Ishikawa (cell line): Measurements from ENCODE around the gene CPNE4.

Experiments used
- CEBPB ChIP-seq: IDR thresholded peaks from 2 replicates; pipeline ENCODE4 v1.6.1; 2012
- CREB1 ChIP-seq: IDR thresholded peaks from 2 replicates; pipeline ENCODE4 v1.6.1; 2012; ENCODE audit warnings: low read depth
- EGR1 ChIP-seq: IDR thresholded peaks from 2 replicates; pipeline ENCODE4 v1.6.1; 2012
- EP300 ChIP-seq: IDR thresholded peaks from 2 replicates; pipeline ENCODE4 v1.6.1; 2012; ENCODE audit warnings: borderline replicate concordance
- FOXM1 ChIP-seq: IDR thresholded peaks from 2 replicates; pipeline ENCODE4 v1.6.1; 2012; ENCODE audit warnings: low read depth, borderline replicate concordance
- NFIC ChIP-seq: IDR thresholded peaks from 2 replicates; pipeline ENCODE4 v1.6.1; 2012
- RAD21 ChIP-seq: IDR thresholded peaks from 2 replicates; pipeline ENCODE4 v1.6.1; 2012; ENCODE audit warnings: low read depth
- REST ChIP-seq: IDR thresholded peaks from 2 replicates; pipeline ENCODE4 v1.6.1; 2012; ENCODE audit warnings: low read depth, mild to moderate bottlenecking
- TAF1 ChIP-seq: IDR thresholded peaks from 2 replicates; pipeline ENCODE4 v1.6.1; 2012; ENCODE audit warnings: low read depth, mild to moderate bottlenecking
- TCF12 ChIP-seq: IDR thresholded peaks from 2 replicates; pipeline ENCODE4 v1.6.1; 2012; ENCODE audit warnings: low read depth
- TEAD4 ChIP-seq: IDR thresholded peaks from 2 replicates; pipeline ENCODE4 v1.6.1; 2012
- YY1 ChIP-seq: IDR thresholded peaks from 2 replicates; pipeline ENCODE4 v1.6.1; 2012; ENCODE audit warnings: low read depth
- ZBTB7A ChIP-seq: IDR thresholded peaks from 2 replicates; pipeline ENCODE4 v1.6.1; 2012; ENCODE audit warnings: low read depth
- TF ChIP-seq, protein P1 (sequence below): IDR thresholded peaks from 2 replicates; pipeline ENCODE4 v1.6.1; 2012
- TF ChIP-seq, protein P2 (sequence below): IDR thresholded peaks from 2 replicates; pipeline ENCODE4 v1.6.1; 2012

The CPNE4 gene

GRCh38 chr3:131711114-131711768 is 323.6 kb downstream of the CPNE4 start:
- TF ChIP-seq, protein P1, sequence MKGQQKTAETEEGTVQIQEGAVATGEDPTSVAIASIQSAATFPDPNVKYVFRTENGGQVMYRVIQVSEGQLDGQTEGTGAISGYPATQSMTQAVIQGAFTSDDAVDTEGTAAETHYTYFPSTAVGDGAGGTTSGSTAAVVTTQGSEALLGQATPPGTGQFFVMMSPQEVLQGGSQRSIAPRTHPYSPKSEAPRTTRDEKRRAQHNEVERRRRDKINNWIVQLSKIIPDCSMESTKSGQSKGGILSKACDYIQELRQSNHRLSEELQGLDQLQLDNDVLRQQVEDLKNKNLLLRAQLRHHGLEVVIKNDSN, result no peak
- TF ChIP-seq YY1 (no peak), TEAD4 (no peak), EGR1 (no peak), NFIC (no peak), FOXM1 (no peak), TAF1 (no peak)
- TF ChIP-seq, protein P2, sequence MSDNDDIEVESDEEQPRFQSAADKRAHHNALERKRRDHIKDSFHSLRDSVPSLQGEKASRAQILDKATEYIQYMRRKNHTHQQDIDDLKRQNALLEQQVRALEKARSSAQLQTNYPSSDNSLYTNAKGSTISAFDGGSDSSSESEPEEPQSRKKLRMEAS, result no peak

DNA sequence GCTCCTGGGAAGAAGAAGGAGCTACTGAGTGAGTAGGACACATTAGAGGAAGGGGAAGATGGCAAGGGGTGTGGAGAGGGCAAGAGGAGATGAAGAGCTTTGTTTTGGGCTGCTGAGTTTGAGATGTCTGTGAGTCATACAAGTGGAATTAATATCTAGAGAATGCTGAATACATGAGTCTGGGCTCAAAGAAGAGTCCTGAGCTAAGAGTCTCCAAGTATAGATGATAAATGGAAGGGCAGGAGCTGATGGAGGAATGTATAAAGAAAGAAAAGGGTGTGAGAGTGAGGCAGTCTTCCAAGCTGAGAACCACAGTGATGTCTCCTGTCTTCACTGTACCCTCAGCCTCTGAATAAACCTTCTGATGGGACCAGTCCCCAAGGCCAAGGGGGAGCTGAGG is 326.6 kb downstream of the CPNE4 start:
- no peak for TF ChIP-seq ZBTB7A
- TF ChIP-seq, protein P1, result no peak

DNA sequence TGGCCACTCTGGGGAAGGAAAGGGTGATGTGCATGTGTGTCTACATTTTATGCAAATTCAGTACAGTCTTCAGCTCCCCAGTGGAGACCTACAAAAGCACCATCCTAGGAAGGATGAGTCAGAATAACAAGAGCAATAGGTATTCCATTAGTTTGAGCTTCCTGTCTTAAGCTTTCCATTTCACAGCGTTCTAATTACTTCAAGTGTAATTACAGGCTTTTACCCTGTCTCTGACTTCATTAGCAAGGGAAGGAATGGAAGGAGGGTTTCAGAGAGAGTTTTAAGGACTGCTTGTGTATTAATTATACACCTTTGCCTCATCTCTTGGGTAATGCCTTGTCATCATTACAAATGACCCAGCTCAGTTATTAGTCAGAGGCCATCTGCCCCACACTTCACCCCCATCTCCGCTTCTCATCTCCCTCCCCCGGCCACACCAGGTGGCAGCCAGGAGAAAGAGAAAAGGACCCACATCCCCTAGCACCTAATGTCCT is 329.2 kb downstream of the CPNE4 start:
- TF ChIP-seq YY1, result no peak
- no peak for TF ChIP-seq TAF1

DNA sequence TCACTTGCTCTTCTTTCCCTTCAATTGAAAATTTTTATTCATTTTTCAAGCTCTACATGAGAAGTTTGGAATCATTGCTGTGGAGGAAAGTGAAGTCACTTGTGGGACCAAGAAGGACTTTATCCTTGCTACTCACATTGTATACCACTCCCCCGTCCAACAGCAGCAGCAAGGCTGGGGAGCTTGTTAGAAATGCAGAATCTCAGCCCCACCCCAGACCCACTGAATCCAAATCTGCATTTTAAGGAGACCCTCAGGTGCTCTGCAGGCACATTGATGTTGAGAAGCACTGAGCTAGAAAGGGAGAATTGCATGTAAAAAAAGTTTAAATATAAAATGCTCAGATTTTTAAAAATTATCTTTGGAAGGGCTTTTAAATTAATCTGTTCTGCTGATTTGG is 329.7 kb downstream of the CPNE4 start:
- TF ChIP-seq, protein P1, result no peak
- TF ChIP-seq YY1 (no peak), ZBTB7A (no peak)
- TF ChIP-seq, protein P2, result no peak

DNA sequence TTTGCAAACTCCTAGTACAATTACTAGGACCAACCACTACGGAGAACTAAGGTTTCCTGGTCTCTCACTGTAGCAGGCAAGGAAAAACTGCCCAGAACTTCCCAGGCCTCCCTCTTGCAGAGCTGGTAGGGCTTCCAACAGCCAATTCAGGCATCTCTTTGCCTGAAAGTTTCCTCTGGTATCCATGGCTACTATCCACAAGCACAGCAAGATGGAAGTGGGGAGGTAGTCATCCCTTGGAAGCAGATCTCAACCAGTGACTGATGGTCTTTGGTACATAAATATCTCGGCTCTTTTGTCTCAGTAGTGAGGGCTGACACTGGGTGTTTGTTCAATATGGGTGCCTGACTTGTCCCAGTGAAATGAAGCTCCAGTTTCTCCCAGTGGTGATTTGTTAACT is 330.7 kb downstream of the CPNE4 start:
- no peak for TF ChIP-seq CEBPB
- no peak for TF ChIP-seq ZBTB7A
- TF ChIP-seq TEAD4, result no peak
- TF ChIP-seq EP300, result no peak
- TF ChIP-seq NFIC, result no peak

DNA sequence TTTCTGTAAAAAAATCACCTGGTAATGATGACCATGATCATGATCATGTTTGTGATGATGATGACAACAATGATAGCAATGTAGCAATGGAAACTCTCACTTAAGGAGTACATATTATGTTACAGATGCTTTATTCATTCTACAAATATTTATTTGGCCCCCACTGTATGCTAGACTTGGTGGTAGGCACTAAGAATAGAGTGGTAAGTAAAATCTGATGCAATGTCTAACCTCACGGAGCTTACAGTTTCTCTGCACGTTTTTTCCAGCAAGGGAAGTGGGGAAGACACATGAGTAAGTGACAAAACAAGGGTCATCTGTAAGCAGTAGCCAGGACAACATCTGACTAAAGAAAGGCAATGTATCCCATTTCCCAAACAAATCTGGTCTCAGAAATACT is 332.7 kb downstream of the CPNE4 start:
- TF ChIP-seq, protein P2, result no peak
- TF ChIP-seq EGR1 (no peak), TEAD4 (no peak)
- TF ChIP-seq, protein P1, result no peak

DNA sequence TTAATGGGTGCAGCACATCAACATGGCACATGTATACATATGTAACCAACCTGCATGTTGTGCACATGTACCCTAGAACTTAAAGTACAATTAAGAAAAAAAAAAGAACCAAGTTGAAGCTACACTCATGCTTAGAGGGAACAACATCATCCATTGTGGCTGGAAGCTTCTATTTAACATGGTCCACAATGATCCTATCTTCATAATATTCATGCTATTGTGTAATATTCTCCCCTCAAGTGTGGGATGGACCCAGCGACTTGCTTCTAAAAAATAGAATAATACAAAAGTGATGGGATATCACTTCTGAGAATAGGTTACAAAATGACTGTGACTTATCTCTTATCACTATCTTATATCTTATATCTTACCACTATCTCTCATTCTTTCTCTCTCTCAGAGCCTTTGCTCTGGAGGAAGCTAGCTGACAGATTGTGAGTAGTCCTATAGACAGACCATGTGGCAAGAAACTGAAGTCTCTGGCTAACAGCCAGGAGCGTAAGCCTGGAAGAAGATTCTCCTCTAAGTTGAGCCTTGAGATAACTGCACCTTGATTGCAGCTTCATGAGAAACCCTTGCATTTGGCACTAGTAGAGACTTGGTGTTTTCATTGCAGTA is 333.6 kb downstream of the CPNE4 start:
- no peak for TF ChIP-seq TAF1
- TF ChIP-seq TEAD4, result no peak
- no peak for TF ChIP-seq TCF12
- TF ChIP-seq EGR1, result no peak
- TF ChIP-seq, protein P2, result no peak
- TF ChIP-seq RAD21, result no peak
- TF ChIP-seq NFIC, result no peak
- TF ChIP-seq, protein P1, result no peak
- TF ChIP-seq REST, result no peak
- TF ChIP-seq YY1, result no peak
- no peak for TF ChIP-seq CEBPB
- no peak for TF ChIP-seq EP300
- TF ChIP-seq FOXM1, result no peak
- TF ChIP-seq ZBTB7A, result no peak
- TF ChIP-seq CREB1, result no peak
